Mesendoderm (in vitro differentiated cells): ENCODE results near the gene PATZ1.

Source experiments
- DNase-seq: peaks from one replicate; pipeline ENCODE4 v3.0.0; 2013
- H2AK5ac ChIP-seq: 2 replicates; pipeline ENCODE4 v1.6.1; 2013; ENCODE audit warnings: low read length, inconsistent platforms
- H2BK120ac ChIP-seq: 2 replicates; pipeline ENCODE4 v1.6.1; 2013; ENCODE audit warnings: low read depth, mild to moderate bottlenecking, low read length, moderate library complexity, mixed read lengths
- H2BK15ac ChIP-seq: replicated peaks from 2 replicates; pipeline ENCODE4 v1.6.1; 2013; ENCODE audit warnings: low read depth, mild to moderate bottlenecking, moderate library complexity
- H2BK5ac ChIP-seq: 2 replicates; pipeline ENCODE4 v1.6.1; 2013; ENCODE audit warnings: low read length, inconsistent platforms
- H3K18ac ChIP-seq: 2 replicates; pipeline ENCODE4 v1.6.1; 2013; ENCODE audit warnings: mild to moderate bottlenecking, low read length, mixed read lengths
- H3K23ac ChIP-seq: one replicate; pipeline ENCODE4 v1.6.1; 2013; ENCODE audit warnings: low read length
- H3K27ac ChIP-seq: 2 replicates; pipeline ENCODE4 v1.5.1; 2013; ENCODE audit warnings: low read depth, mild to moderate bottlenecking, inconsistent platforms, low read length, moderate library complexity
- H3K27me3 ChIP-seq: 2 replicates; pipeline ENCODE4 v1.6.1; 2013; ENCODE audit warnings: low read length, control low read depth, mild to moderate bottlenecking, inconsistent platforms; ENCODE audit not compliant: insufficient read depth, poor library complexity
- H3K36me3 ChIP-seq: 2 replicates; pipeline ENCODE4 v1.6.1; 2013; ENCODE audit warnings: low read length, inconsistent platforms; ENCODE audit not compliant: control insufficient read depth, insufficient read depth
- H3K4ac ChIP-seq: one replicate; pipeline ENCODE4 v1.6.1; 2013; ENCODE audit warnings: low read depth, mild to moderate bottlenecking, low read length, moderate library complexity
- H3K4me1 ChIP-seq: 2 replicates; pipeline ENCODE4 v1.6.1; 2013; ENCODE audit warnings: low read depth, low read length, inconsistent platforms; ENCODE audit not compliant: control insufficient read depth
- H3K4me2 ChIP-seq: 2 replicates; pipeline ENCODE4 v1.6.1; 2013; ENCODE audit warnings: low read length
- H3K4me3 ChIP-seq: 2 replicates; pipeline ENCODE4 v1.5.1; 2013; ENCODE audit warnings: mild to moderate bottlenecking, low read length
- H3K56ac ChIP-seq: one replicate; pipeline ENCODE4 v1.6.1; 2013; ENCODE audit warnings: low read length
- H3K79me1 ChIP-seq: 2 replicates; pipeline ENCODE4 v1.6.1; 2013; ENCODE audit warnings: low read length, inconsistent platforms
- H3K79me2 ChIP-seq: 2 replicates; pipeline ENCODE4 v1.6.1; 2013; ENCODE audit warnings: mild to moderate bottlenecking, low read length; ENCODE audit not compliant: control insufficient read depth, insufficient read depth
- H3K9ac ChIP-seq: 2 replicates; pipeline ENCODE4 v1.6.1; 2013; ENCODE audit warnings: low read length, inconsistent platforms
- H4K5ac ChIP-seq: one replicate; pipeline ENCODE4 v1.6.1; 2013; ENCODE audit warnings: low read length
- H4K8ac ChIP-seq: one replicate; pipeline ENCODE4 v1.6.1; 2013; ENCODE audit warnings: low read depth, mild to moderate bottlenecking, control low read depth, low read length, moderate library complexity
- WGBS: extraction: QIAGEN DNeasy Blood & Tissue Kit; methylation state at CpG from one replicate; pipeline ENCODE4 v1.1.7; 2013; ENCODE audit warnings: low lambda C conversion rate, missing lambda C conversion rate; ENCODE audit not compliant: insufficient coverage; ENCODE audit errors: extremely low coverage; 5-methylcytosine and 5-hydroxymethylcytosine counted together

Gene PATZ1

DNA sequence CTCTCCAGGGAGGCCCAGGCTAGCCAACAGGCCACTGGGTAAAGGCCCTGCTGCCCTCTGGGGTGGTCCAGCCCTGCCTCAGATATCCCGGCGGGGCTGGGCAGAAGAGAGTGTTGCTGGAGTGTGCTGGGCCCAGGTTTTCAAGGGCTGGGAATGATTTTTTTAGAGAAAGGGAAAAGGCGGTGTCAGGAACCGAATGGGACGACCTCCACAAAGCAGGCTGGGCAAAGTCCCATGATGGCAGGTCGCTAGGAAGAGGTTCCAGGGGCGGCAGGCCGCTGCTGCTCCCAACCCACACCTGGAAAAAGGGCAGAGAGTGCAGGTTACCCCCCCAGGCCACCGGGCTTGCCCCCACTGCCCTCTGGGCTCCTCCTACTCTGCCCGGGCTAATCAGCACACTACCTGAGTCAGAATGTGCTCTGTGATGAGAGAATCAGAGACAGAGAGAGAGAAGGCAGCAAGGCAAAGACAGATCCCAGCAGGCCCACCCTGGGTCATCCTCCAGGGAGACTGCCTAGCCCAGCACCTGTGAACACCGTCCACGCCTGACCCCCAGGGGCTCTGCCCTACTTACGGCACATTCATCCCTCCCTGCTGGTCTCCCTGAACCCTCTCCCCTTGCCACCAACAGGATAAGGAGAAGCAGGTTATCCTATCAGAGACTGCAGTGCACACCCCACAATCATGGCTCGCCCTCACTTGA, 4.6 kb downstream of the PATZ1 start:
- Histone ChIP-seq H3K36me3 (peaks cover 6% of the 10 kb centered on the region), H3K9ac (peak overlapping the region; percentile 3)

GRCh38 chr22:31340765-31341247, 5.3 kb downstream of the PATZ1 start:
- Histone ChIP-seq H3K4me2 (no peak overlapping the region), H3K23ac (no peak overlapping the region), H3K79me2 (peaks cover 69% of the 10 kb centered on the region), H2BK120ac (no peak overlapping the region), H3K4ac (no peak overlapping the region), H4K8ac (no peak overlapping the region), H3K18ac (no peak overlapping the region), H3K27ac (no peak overlapping the region), H3K27me3 (no peaks in the 10 kb centered on the region), H3K4me1 (peaks cover 7% of the 10 kb centered on the region), H2BK15ac (no peak overlapping the region), H3K79me1 (peaks cover 34% of the 10 kb centered on the region), H3K56ac (no peak overlapping the region), H4K5ac (no peak overlapping the region), H2BK5ac (no peak overlapping the region), H3K36me3 (peaks cover 7% of the 10 kb centered on the region), H3K9ac (no peak overlapping the region), H2AK5ac (no peak overlapping the region), H3K4me3 (no peak overlapping the region)
- no peak for DNase-seq
- WGBS: no CpG with 5 or more reads among the region's 2 CpGs

More for the DNA sequence above, 4.6 kb downstream of the PATZ1 start:
- no peak for DNase-seq
- peaks cover 7% of the 10 kb centered on the region for H3K4me1 ChIP-seq
- no peak overlapping the region for H2AK5ac ChIP-seq
- peaks cover 32% of the 10 kb centered on the region for H3K79me1 ChIP-seq
- no peak overlapping the region for H3K4me2 ChIP-seq
- no peak overlapping the region for H2BK5ac ChIP-seq
- H3K4me3 ChIP-seq: no peak overlapping the region
- no peak overlapping the region for H4K8ac ChIP-seq
- no peak overlapping the region for H3K4ac ChIP-seq
- H4K5ac ChIP-seq: no peak overlapping the region
- no peak overlapping the region for H3K18ac ChIP-seq
- no peak overlapping the region for H2BK15ac ChIP-seq
- no peak overlapping the region for H2BK120ac ChIP-seq
- no peak overlapping the region for H3K23ac ChIP-seq
- H3K56ac ChIP-seq: peak overlapping the region; percentile 2
- no peaks in the 10 kb centered on the region for H3K27me3 ChIP-seq
- WGBS: no CpG with 5 or more reads among the region's 14 CpGs
- no peak overlapping the region for H3K27ac ChIP-seq
- H3K79me2 ChIP-seq: peaks cover 69% of the 10 kb centered on the region

DNA sequence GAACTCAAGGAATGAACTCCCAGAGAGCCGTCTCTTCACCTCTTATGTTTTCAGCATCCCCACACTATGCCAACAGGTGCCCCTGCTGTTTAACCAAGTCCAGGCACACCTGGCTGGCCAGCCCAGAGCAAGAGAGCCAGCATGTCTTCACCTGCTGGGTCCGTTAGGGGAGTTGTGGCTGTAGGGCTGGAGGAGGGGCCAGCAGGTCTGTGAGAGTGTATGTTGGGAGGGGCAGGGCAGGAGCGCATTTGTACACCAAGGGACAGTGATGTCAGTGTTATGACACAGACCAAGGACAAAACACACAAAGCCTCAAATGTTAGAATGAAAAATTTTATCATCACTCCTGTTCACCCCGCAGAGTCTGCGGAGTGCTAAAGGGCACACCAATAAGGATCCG, 5.8 kb downstream of the PATZ1 start:
- Histone ChIP-seq H3K79me2 (peaks cover 66% of the 10 kb centered on the region), H3K23ac (no peak overlapping the region), H3K9ac (no peak overlapping the region), H2BK5ac (no peak overlapping the region), H2BK15ac (no peak overlapping the region), H3K4me2 (no peak overlapping the region), H3K79me1 (peaks cover 37% of the 10 kb centered on the region), H3K4ac (no peak overlapping the region), H2AK5ac (no peak overlapping the region), H2BK120ac (no peak overlapping the region), H3K27ac (no peak overlapping the region), H3K27me3 (no peaks in the 10 kb centered on the region), H4K8ac (no peak overlapping the region), H3K4me3 (no peak overlapping the region), H3K18ac (no peak overlapping the region), H3K56ac (no peak overlapping the region), H3K36me3 (peaks cover 12% of the 10 kb centered on the region), H4K5ac (no peak overlapping the region), H3K4me1 (peaks cover 7% of the 10 kb centered on the region)
- no peak for DNase-seq
- WGBS: no CpG with 5 or more reads among the region's 6 CpGs

DNA sequence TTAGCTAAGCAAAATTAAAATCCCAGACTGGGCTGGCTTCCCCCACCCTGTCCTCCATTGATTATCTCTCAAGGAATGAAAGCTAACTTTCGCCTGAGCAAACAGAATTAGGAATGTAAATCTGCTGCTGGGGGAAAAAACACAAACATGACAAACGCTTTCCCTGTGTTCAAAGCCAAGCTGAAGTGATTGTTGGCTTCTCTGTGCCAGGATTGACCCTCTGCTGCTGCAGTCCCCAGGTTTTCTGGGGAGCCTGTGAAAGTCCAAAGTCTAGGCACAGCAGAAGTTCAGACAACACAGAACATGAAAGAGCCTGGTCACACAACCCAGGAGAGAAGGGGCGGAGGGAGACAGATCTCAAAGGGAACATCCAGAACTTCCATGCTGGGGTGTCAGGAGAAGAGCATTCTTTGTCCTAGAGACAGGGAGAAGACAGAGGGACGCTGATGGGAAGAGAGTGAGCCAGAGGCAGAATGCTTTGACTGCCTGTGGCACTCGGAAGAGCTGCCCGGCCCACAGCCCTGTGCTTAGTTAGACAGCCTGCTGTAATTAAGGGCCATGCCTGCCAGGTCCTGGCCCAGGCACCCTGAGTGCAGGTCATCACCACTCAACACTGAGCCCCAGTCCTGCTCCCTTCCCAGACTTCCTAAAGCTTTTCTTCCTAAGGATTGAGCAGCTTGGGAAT, 6.9 kb downstream of the PATZ1 start:
- no peak for DNase-seq
- no peak overlapping the region for H3K23ac ChIP-seq
- no CpG with 5 or more reads among the region's 6 CpGs for WGBS
- H3K79me1 ChIP-seq: peaks cover 36% of the 10 kb centered on the region
- H3K4ac ChIP-seq: no peak overlapping the region
- H4K5ac ChIP-seq: no peak overlapping the region
- H3K4me3 ChIP-seq: no peak overlapping the region
- peaks cover 3% of the 10 kb centered on the region for H3K4me1 ChIP-seq
- no peak overlapping the region for H2BK120ac ChIP-seq
- no peak overlapping the region for H3K18ac ChIP-seq
- H3K9ac ChIP-seq: no peak overlapping the region
- H3K36me3 ChIP-seq: peaks cover 21% of the 10 kb centered on the region
- H2AK5ac ChIP-seq: no peak overlapping the region
- H3K27ac ChIP-seq: no peak overlapping the region
- no peak overlapping the region for H3K4me2 ChIP-seq
- peaks cover 56% of the 10 kb centered on the region for H3K79me2 ChIP-seq
- no peak overlapping the region for H2BK15ac ChIP-seq
- H2BK5ac ChIP-seq: no peak overlapping the region
- no peaks in the 10 kb centered on the region for H3K27me3 ChIP-seq
- no peak overlapping the region for H4K8ac ChIP-seq
- no peak overlapping the region for H3K56ac ChIP-seq

GRCh38 chr22:31337178-31337577, 9.0 kb downstream of the PATZ1 start:
- Histone ChIP-seq H3K79me2 (peaks cover 36% of the 10 kb centered on the region), H2BK5ac (no peak overlapping the region), H3K27ac (no peak overlapping the region), H2BK15ac (no peak overlapping the region), H3K4me3 (no peak overlapping the region), H4K8ac (no peak overlapping the region), H3K27me3 (no peaks in the 10 kb centered on the region), H3K18ac (no peak overlapping the region), H3K36me3 (peaks cover 29% of the 10 kb centered on the region), H2BK120ac (no peak overlapping the region), H3K23ac (no peak overlapping the region), H3K4me1 (no peaks in the 10 kb centered on the region), H3K4ac (no peak overlapping the region), H3K4me2 (no peak overlapping the region), H2AK5ac (no peak overlapping the region), H3K9ac (no peak overlapping the region), H3K56ac (no peak overlapping the region), H4K5ac (no peak overlapping the region), H3K79me1 (peaks cover 37% of the 10 kb centered on the region)
- no peak for DNase-seq
- no CpG with 5 or more reads among the region's 5 CpGs for WGBS
